Stimulated activated CD4-positive, alpha-beta T cell treated with anti-CD3 and anti-CD28 coated beads, TNF-alpha, amount 100 ng/mL, for 24 hours (primary cell): ENCODE data around the gene RPS23.
"Not testable (repeated sequence)": the region's sequence is repeated elsewhere in the genome, so short reads cannot be mapped to it uniquely, and the experiment has no call there.

ENCODE experiments used
- DNase-seq, 3 experiments: peaks; one replicate each; pipeline ENCODE4 v3.0.0-alpha.2; 2020; ENCODE audit warnings: low read depth in 3 of 3

RPS23 gene

GRCh38 chr5:82290005-82290404, 11.9 kb upstream of the RPS23 start:
- no peak for DNase-seq

- no peak for DNase-seq
Measured at GRCh38 chr5:82287625-82288024, 9.5 kb upstream of the RPS23 start.

GRCh38 chr5:82285206-82285605, 7.1 kb upstream of the RPS23 start:
- no peak for DNase-seq

GRCh38 chr5:82283893-82284292, 5.7 kb upstream of the RPS23 start:
- DNase-seq: no peak

- DNase-seq: no peak
Measured at GRCh38 chr5:82278711-82279370, 687 bp upstream of the RPS23 start.

DNA sequence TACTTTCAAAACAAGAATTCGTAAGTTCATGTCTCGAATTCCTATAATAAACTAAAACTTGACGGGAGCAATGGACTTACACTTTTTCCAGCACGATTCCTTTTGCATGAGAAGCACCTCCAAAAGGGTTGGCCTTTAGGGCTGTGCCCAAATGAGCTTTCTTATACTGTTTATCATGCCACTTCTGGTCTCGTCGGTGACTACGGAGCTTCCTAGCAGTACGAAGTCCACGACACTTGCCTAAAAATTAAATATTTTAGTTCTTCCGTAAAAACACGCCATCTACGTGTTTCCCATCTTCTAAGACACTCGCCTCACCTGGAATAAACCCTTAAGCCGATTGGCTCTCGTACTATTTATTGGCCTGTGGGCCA, 554 bp downstream of the RPS23 start:
- DNase-seq: no peak

DNA sequence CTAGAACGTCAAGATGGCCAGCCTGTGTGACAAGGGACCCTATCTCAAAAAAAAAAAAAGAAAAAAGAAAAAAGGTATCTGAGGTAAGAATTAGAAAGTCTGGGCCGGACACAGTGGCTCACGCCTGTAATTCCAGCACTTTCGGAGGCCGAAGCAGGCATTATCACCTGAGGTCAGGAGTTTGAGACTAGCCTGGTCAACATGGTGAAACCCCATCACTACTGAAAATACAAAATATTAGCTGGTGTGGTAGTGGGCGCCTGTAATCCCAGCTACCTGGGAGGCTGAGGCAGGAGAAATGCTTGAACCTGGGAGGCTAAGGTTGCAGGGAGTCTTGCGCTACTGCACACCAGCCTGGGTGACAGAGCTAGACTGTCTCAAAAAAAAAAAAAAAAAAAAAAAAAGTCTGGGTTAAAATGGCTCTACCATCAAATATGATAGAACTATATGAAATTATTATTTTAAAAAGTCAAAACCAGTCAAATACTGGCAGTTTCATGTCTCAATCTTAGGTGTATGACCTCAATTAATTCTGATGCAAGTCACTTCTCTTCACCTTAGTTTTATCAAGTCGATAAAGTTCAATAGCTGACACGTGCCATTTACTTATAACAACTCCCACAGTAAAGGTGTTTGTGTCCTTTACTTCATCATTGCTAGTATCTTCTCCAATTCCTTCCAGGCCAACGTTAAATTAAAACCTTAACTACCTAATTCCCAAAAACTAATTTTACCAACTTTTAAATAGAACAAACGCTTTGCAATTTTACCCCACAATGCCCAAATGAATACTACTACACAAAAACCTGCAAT, 1.1 kb downstream of the RPS23 start:
- DNase-seq: no peak

DNA sequence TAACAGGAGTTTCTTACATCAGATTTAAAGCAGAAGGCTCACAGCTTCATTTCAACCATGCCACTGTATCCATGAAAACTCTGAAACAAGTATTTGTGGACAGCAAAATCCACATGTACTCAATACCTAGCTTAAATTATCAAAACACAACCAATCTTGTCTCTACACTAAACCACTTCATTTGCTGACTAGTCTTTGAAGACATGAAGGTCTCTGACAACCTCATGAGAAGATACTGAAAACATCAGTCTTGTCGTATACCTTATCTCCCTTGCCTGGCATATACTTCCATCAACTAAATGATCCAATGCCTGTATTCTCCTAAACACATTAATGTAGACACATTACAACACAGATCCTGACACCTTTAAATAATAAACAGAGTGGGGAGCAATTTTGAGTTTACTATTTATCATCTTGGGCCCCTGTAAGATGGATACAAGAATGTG, 2.9 kb downstream of the RPS23 start:
- DNase-seq: no peak

DNA sequence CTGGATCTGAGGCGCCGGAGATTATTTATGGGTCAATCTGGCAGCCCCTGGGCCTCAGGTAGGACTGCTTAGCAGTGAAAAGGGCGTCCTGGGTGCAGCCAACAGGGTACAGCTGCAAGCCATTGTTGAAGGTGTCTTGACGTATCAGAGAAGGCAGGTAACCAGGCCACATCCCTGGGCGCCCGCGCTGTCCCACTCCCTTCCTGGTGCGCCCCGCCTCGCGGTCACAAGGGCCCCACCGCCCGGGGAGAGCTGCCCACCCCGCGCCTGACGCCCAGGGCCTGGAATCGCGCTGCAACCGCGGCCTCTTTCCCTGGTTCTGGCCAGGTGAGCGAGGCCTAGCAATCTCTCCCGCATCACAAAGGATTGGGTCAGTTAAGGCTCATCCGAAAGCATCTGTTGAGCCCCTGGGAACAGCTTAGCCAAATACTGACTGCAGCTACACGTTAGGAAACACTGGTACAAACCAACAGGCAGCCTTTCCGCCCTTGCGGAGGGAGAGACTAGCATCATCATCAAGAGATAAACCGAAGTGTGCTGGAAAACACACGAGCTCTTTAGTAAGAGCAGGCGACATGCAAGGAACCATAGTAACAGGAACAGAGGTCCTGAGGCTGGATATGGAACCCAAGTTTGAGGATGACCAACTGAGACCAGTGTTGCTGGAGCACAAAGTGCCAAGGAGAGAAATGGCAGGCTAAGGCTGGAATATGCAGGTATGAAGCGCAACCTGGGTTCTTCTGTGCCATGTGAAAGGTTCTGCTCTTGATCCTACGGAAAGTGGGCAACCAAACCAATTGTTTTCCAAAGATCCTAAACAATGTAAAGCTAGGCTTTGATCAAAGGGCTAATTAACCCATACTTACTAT, 3.6 kb downstream of the RPS23 start:
- DNase-seq: no peak

GRCh38 chr5:82273426-82273825, 4.7 kb downstream of the RPS23 start:
- DNase-seq: not testable (repeated sequence)

DNA sequence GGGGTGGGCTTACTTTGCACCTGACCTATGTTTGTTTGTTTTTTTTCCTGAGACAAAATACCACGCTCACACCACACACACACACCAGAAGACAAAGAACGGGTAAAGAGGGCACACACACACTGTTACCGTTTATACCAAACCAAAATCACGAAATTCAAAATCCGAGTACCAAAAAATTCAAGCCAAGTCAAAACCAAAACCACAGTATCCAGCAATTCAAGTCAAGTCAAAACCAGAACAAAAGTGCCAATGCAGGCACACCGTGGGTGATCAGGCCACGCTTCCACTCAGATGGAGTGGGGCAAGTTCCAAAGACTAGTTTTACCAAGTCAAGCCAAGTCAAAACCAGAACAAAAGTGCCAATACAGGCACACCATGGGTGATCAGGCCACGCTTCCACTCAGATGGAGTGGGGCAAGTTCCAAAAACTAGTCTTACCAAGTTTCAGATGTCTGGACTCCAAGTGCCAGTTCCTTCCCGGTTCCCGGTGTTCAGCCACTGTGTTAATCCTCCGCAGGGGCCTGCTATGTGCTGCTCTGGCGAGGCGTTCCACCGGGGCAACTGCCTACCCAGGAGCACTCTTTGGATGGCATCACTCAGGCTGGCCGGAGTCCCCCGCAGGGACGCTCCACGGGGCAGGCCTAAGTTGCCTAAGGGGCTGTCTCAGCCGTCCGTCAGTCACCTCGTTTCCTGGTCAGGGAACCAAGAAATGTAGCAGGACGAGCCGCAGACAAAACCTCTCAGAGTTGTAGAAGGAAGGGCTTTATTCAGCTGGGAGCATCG, 5.4 kb downstream of the RPS23 start:
- not testable (repeated sequence) for DNase-seq

- DNase-seq: not testable (repeated sequence)
Measured at GRCh38 chr5:82269363-82269762, 8.8 kb downstream of the RPS23 start.

DNA sequence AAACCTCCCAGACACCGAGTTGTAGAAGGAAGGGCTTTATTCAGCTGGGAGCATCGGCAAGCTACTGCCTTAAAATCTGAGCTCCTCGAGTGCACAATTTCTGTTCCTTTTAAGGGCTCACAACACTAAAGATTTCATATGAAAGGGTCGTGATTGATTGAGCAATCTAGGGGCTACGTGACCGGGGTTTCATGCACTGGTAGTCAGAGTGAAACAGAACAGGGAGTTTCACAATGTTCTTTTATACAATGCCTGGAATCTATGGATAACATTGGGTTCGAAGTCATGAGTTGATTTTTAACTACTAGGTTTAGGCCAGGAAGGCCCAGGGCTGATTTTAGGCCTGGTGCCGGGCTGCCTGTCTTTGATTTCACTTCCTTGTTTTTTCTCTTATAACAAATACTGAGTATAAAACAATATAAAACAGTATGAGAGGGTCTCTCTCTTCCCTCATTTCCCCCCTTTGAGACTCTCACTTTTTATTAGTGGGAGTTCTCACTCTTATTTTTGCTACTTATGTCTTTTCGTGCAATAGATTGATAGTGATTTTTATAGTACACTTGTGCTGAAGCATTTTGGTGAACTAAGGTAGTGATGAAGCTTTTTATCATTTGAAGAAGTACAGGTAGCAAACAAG, 10.7 kb downstream of the RPS23 start:
- DNase-seq: not testable (repeated sequence)

- no peak for DNase-seq
Measured at GRCh38 chr5:82265047-82265446, 13.1 kb downstream of the RPS23 start.

DNA sequence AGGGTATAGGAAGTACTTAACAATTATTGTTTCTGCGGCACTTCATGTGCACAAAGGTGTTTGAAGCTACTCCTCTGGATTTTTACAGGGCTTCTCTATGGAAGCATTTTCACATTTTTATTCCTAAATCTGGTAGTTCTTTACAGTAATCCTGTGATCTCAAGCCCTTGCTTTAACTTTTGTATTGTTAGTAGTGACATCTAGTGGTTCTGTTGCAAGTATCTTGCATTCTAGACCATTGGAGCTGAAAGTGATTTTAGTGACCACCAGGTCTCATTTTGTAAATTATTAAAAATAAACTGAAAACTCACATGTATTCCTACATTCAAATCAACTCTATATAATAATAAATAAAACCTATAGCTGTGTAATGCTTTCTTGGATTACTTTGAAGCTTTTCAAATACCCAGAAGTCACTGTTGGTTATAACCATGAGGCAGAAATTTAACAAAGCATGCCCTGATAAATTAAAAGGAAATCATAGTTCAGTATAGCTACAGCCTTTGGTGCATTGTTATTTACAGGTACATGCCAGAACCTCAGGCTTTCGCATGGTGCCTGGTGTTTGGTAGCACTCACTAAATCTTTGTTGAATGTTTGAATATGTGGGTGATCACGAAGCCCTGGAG, 18.9 kb downstream of the RPS23 start:
- DNase-seq: no peak

DNA sequence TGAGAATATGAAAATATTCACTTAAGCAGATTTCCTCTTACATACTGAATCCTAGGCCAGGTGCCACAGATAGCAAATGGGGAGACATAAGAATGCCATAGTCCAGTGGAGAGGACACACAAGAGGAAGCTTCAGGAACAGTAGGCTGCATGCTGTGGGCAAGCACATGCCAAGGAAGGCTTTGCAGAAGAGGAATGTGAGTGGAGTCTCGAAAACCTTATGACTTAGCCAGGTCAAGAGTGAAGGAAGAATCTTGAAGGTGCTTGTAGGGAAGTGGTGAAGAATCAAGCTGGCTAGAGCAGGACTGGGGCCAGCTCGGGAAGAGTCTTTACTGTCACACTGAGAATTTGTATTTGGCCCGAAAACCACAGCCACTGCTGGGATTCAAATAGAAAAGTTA, 20.4 kb downstream of the RPS23 start:
- no peak for DNase-seq

GRCh38 chr5:82257247-82257646, 20.9 kb downstream of the RPS23 start:
- no peak for DNase-seq

DNA sequence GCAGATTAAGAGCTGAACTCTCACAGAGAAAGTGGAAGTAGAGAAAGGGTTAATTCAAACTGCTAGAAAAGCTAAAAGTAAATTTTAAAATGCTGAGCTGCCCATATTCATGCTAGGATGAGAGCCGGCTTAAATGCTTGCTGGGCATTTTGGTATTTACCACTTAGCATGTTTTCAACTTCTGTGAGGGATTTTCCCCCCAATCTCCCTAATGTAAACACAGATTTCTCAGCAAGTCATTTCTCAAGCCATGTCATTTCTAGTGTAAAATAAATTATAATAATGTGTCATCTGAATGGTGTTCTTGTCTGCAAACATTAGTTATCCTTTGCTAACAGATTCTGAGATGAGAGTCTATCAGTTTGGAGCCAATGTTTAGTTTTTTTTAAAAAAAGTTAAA, 22.3 kb downstream of the RPS23 start:
- DNase-seq: no peak

DNA sequence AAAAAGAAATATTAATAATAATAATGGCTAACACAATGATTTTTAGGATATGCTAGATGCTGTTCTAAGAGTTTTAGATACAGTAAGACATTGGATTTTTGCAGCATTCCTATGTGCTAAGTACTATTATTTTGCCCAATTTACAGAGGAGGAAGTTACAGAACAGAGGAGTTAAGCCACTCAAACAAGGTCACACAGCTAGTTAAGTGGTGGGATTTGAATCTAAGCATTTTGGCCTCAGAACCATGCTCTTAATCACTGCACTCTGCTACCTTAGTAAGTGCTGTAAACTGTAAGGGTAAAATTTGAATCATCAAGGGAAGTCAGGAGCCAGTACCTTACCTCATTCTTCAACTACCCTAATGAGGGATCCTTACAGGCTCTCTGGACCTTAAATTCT, 25.4 kb downstream of the RPS23 start:
- no peak for DNase-seq

- no peak for DNase-seq
Measured at GRCh38 chr5:82246960-82247574, 31.1 kb downstream of the RPS23 start.
